PC-3 (cell line): ENCODE measurements around the gene ZMYM4.

ENCODE experiments used
- EZH2 ChIP-seq: fragments of 300-600 bp; sonication (generic); IDR thresholded peaks from one replicate; pipeline ENCODE4 v1.6.1; 2017; ENCODE audit warnings: antibody characterized with exemption, mild to moderate bottlenecking, low read length; ENCODE audit not compliant: unreplicated experiment
- EZH2phosphoT487 ChIP-seq: fragments of 300-600 bp; sonication (generic); IDR thresholded peaks from 2 replicates; pipeline ENCODE4 v1.6.1; 2018; ENCODE audit warnings: mild to moderate bottlenecking, antibody characterized with exemption, low read length, borderline replicate concordance
- TF ChIP-seq, protein P1 (sequence below): fragments of 300-600 bp; sonication (generic); conservative IDR thresholded peaks from 2 replicates; pipeline ENCODE4 v1.5.1; 2017; ENCODE audit warnings: antibody characterized with exemption, low read depth, mild to moderate bottlenecking, low read length

GRCh38 chr1:35266306-35266705 lies 2.2 kb upstream of the ZMYM4 start:
- TF ChIP-seq, protein P1, sequence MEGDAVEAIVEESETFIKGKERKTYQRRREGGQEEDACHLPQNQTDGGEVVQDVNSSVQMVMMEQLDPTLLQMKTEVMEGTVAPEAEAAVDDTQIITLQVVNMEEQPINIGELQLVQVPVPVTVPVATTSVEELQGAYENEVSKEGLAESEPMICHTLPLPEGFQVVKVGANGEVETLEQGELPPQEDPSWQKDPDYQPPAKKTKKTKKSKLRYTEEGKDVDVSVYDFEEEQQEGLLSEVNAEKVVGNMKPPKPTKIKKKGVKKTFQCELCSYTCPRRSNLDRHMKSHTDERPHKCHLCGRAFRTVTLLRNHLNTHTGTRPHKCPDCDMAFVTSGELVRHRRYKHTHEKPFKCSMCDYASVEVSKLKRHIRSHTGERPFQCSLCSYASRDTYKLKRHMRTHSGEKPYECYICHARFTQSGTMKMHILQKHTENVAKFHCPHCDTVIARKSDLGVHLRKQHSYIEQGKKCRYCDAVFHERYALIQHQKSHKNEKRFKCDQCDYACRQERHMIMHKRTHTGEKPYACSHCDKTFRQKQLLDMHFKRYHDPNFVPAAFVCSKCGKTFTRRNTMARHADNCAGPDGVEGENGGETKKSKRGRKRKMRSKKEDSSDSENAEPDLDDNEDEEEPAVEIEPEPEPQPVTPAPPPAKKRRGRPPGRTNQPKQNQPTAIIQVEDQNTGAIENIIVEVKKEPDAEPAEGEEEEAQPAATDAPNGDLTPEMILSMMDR, result no peak
- no peak for TF ChIP-seq EZH2
- no peak for TF ChIP-seq EZH2phosphoT487
